HG02610 (cell line): ENCODE measurements around the gene GARIN5A.

ENCODE experiments used
- ATAC-seq: cut with Tn5 transposase; IDR thresholded peaks from one replicate; pipeline ENCODE4 v1.9.1; 2021; ENCODE audit warnings: mild to moderate bottlenecking, moderate library complexity; ENCODE audit not compliant: unreplicated experiment

Gene GARIN5A

GRCh38 chr19:50509366-50509765, 32.7 kb upstream of the GARIN5A start:
- ATAC-seq = no peak

- ATAC-seq = no peak
These were observed 32.2 kb upstream of the GARIN5A start for GRCh38 chr19:50508843-50509190.

- no peak for ATAC-seq
These were observed 30.7 kb upstream of the GARIN5A start for GRCh38 chr19:50507376-50507775.

- ATAC-seq = no peak
These were observed 30.1 kb upstream of the GARIN5A start for GRCh38 chr19:50506700-50507099.

GRCh38 chr19:50505856-50506611, 29.4 kb upstream of the GARIN5A start:
- no peak for ATAC-seq

GRCh38 chr19:50501568-50502475, 25.2 kb upstream of the GARIN5A start:
- no peak for ATAC-seq

- no peak for ATAC-seq
These were observed 24.5 kb upstream of the GARIN5A start for GRCh38 chr19:50501186-50501567.

GRCh38 chr19:50500753-50501151, 24.1 kb upstream of the GARIN5A start:
- ATAC-seq = no peak

- ATAC-seq = no peak
These were observed 23.6 kb upstream of the GARIN5A start for GRCh38 chr19:50500060-50500752.

GRCh38 chr19:50498219-50499056, 21.8 kb upstream of the GARIN5A start:
- no peak for ATAC-seq

GRCh38 chr19:50497022-50497405, 20.4 kb upstream of the GARIN5A start:
- no peak for ATAC-seq

- no peak for ATAC-seq
These were observed 19.8 kb upstream of the GARIN5A start for GRCh38 chr19:50496189-50497021.

GRCh38 chr19:50495020-50495531, 18.4 kb upstream of the GARIN5A start:
- ATAC-seq = no peak

GRCh38 chr19:50494186-50495019, 17.8 kb upstream of the GARIN5A start:
- no peak for ATAC-seq

- no peak for ATAC-seq
These were observed 16.5 kb upstream of the GARIN5A start for GRCh38 chr19:50493171-50493570.

- ATAC-seq = no peak
These were observed 15.8 kb upstream of the GARIN5A start for GRCh38 chr19:50492303-50493052.

- ATAC-seq = no peak
These were observed 14.4 kb upstream of the GARIN5A start for GRCh38 chr19:50490991-50491472.

- ATAC-seq = no peak
These were observed 13.8 kb upstream of the GARIN5A start for GRCh38 chr19:50490411-50490811.
